ENCODE results near the gene SCLT1.

The SCLT1 gene

GRCh38 chr4:128840711-128841318 is 252.5 kb downstream of the SCLT1 start:
- Histone ChIP-seq H3K27ac (ENCODE audit: low read depth, low read length) (no peak overlapping the region), H3K36me3 (ENCODE audit: control insufficient read depth, insufficient read depth, low read length) (peaks cover 88% of the 10 kb centered on the region), H3K9me3 (ENCODE audit: control insufficient read depth, insufficient read depth, low read depth, low read length) (no peaks in the 10 kb centered on the region), H3K4me3 (ENCODE audit: low read depth, low read length) (no peak overlapping the region), H3K9ac (ENCODE audit: low read length) (no peak overlapping the region), H3K4me1 (ENCODE audit: control insufficient read depth, insufficient read depth, low read length) (peaks cover 33% of the 10 kb centered on the region), H3K27me3 (ENCODE audit: control insufficient read depth, insufficient read depth, low read length) (no peaks in the 10 kb centered on the region)

DNA sequence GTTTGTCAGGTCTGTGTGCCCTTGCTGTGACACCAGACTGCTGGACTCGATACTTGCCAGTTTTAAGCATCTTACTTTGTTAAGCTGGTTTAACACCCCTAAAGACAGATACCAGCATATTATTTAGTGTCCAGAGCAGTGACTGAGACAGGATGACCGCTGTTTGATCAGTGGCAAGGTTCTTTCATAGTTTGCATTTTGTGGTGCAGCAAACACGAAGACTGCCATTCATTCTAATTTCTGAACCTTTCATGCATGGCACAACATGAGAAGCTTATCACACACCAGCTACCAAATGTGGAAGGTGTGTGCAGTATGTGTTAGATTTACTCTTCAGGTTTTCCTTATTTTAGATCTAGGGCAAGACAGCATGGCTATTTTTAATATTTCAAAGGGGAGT is 255.7 kb downstream of the SCLT1 start:
- no peaks in the 10 kb centered on the region for H3K27me3 ChIP-seq (ENCODE audit: control insufficient read depth, insufficient read depth, low read length)
- no peak overlapping the region for H3K27ac ChIP-seq (ENCODE audit: low read depth, low read length)

DNA sequence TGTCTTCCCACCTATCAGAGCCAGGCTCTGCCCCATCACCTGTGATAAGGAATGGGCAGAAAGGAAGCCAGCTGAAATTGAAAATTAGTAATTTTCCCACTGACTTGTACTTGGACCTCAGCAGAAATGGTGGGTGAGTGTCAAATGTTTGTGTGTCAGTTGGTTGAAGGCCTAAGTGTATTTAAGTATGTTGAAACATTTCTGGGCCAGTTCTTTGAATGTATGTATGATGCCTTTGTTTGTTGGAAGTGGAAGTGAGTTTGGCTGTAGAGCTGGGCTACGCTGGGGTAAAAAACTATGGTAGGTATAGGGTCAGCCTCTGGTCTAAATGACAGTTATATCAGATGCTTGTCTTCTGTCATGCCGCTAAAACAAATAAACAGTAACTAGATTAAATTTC is 256.1 kb downstream of the SCLT1 start:
- Histone ChIP-seq H3K4me3 (ENCODE audit: low read depth, low read length) (no peak overlapping the region), H3K9me3 (ENCODE audit: control insufficient read depth, insufficient read depth, low read depth, low read length) (no peaks in the 10 kb centered on the region), H3K9ac (ENCODE audit: low read length) (no peak overlapping the region), H3K27me3 (ENCODE audit: control insufficient read depth, insufficient read depth, low read length) (no peaks in the 10 kb centered on the region), H3K36me3 (ENCODE audit: control insufficient read depth, insufficient read depth, low read length) (peaks cover 87% of the 10 kb centered on the region), H3K27ac (ENCODE audit: low read depth, low read length) (no peak overlapping the region), H3K4me1 (ENCODE audit: control insufficient read depth, insufficient read depth, low read length) (peaks cover 41% of the 10 kb centered on the region)

More for the DNA sequence above, 255.7 kb downstream of the SCLT1 start:
- peaks cover 86% of the 10 kb centered on the region for H3K36me3 ChIP-seq (ENCODE audit: control insufficient read depth, insufficient read depth, low read length)
- no peak overlapping the region for H3K4me3 ChIP-seq (ENCODE audit: low read depth, low read length)
- no peaks in the 10 kb centered on the region for H3K9me3 ChIP-seq (ENCODE audit: control insufficient read depth, insufficient read depth, low read depth, low read length)
- H3K9ac ChIP-seq (ENCODE audit: low read length): no peak overlapping the region
- H3K4me1 ChIP-seq (ENCODE audit: control insufficient read depth, insufficient read depth, low read length): peaks cover 36% of the 10 kb centered on the region

DNA sequence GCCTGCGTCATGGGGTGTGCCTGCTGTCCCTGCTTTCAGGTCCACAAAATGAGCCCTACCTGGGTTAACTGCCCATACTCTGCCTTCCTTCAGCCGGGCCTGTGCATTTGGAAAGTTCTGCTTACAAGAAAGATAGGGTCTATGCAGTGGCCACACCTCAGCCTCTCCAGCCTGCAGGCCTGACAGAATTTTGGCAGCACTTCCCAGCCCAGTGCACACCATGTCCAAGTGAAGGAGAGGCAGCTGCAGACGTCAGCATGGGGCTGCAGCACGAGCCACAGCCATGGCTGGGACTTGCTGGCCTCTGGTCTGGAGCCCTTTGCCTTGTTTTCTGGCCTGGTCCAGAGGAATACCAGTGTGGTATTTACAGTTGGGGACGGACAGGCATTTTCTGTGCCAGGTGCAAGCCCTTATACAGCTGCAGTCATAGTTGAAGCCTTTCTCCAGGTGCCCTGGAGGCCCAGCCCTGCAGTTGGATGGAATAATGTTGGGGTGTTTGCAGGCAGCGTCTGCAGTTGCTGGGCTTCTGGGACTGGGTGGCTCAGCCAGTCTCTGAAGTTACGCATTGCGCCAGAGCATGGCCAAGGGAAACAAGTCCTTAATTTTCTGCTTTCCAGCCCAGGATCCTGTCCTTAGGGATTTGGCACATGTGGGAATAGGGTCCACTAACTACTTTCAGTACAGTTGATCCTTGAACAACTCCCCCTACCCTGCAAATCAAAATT is 257.7 kb downstream of the SCLT1 start:
- no peaks in the 10 kb centered on the region for H3K27me3 ChIP-seq (ENCODE audit: control insufficient read depth, insufficient read depth, low read length)
- peaks cover 46% of the 10 kb centered on the region for H3K4me1 ChIP-seq (ENCODE audit: control insufficient read depth, insufficient read depth, low read length)
- H3K9ac ChIP-seq (ENCODE audit: low read length): no peak overlapping the region
- no peak overlapping the region for H3K27ac ChIP-seq (ENCODE audit: low read depth, low read length)
- peaks cover 78% of the 10 kb centered on the region for H3K36me3 ChIP-seq (ENCODE audit: control insufficient read depth, insufficient read depth, low read length)
- H3K9me3 ChIP-seq (ENCODE audit: control insufficient read depth, insufficient read depth, low read depth, low read length): no peaks in the 10 kb centered on the region
- H3K4me3 ChIP-seq (ENCODE audit: low read depth, low read length): no peak overlapping the region

Measured in HUES6 (cell line).